DOHH2 (cell line): ENCODE results near the gene TTLL3.
"Not testable (repeated sequence)": the region's sequence is repeated elsewhere in the genome, so short reads cannot be mapped to it uniquely, and the experiment has no call there.

Source experiments
- H3F3A ChIP-seq: fragments of 200-600 bp; sonication (generic), shearing (Covaris generic); 2 replicates; pipeline ENCODE4 v1.6.0; 2016; ENCODE audit warnings: antibody characterized with exemption, mild to moderate bottlenecking; ENCODE audit not compliant: control insufficient read depth, insufficient read depth
- H3K27ac ChIP-seq: fragments of 200-600 bp; sonication (generic); 2 replicates; pipeline ENCODE4 v1.5.1; 2014; ENCODE audit warnings: low read depth, mild to moderate bottlenecking, low read length, moderate library complexity
- H3K27me3 ChIP-seq: fragments of 200-600 bp; sonication (generic); 2 replicates; pipeline ENCODE4 v1.6.1; 2014; ENCODE audit warnings: mild to moderate bottlenecking, low read length, mixed read lengths; ENCODE audit not compliant: control insufficient read depth
- H3K36me3 ChIP-seq: fragments of 200-600 bp; sonication (generic); 2 replicates; pipeline ENCODE4 v1.6.1; 2014; ENCODE audit warnings: mild to moderate bottlenecking, low read length, moderate library complexity, mixed read lengths; ENCODE audit not compliant: control insufficient read depth
- H3K4me1 ChIP-seq: fragments of 200-600 bp; sonication (generic); 2 replicates; pipeline ENCODE4 v1.6.1; 2014; ENCODE audit warnings: mild to moderate bottlenecking, low read length, mixed read lengths; ENCODE audit not compliant: control insufficient read depth
- H3K4me2 ChIP-seq: fragments of 200-600 bp; sonication (generic); 2 replicates; pipeline ENCODE4 v1.6.0; 2014; ENCODE audit warnings: mild to moderate bottlenecking, low read length, moderate library complexity
- H3K4me3 ChIP-seq: fragments of 200-600 bp; sonication (generic); 2 replicates; pipeline ENCODE4 v1.5.1; 2014; ENCODE audit warnings: mild to moderate bottlenecking, low read length, mixed read lengths
- H3K79me2 ChIP-seq: fragments of 200-600 bp; sonication (generic); 2 replicates; pipeline ENCODE4 v1.6.1; 2014; ENCODE audit warnings: mild to moderate bottlenecking, low read length, mixed read lengths; ENCODE audit not compliant: control insufficient read depth
- H3K9me2 ChIP-seq: fragments of 200-600 bp; sonication (generic); replicated peaks from 2 replicates; pipeline ENCODE4 v1.6.1; 2014; ENCODE audit warnings: mild to moderate bottlenecking, low read length, mixed read lengths; ENCODE audit not compliant: control insufficient read depth
- H3K9me3 ChIP-seq: fragments of 200-600 bp; sonication (generic); 2 replicates; pipeline ENCODE4 v1.6.1; 2014; ENCODE audit warnings: antibody characterized with exemption, low read length, mixed read lengths; ENCODE audit not compliant: control insufficient read depth, insufficient read depth
- H4K20me1 ChIP-seq: fragments of 200-600 bp; sonication (generic); 2 replicates; pipeline ENCODE4 v1.6.0; 2014; ENCODE audit warnings: low read depth, mild to moderate bottlenecking, antibody characterized with exemption, low read length, moderate library complexity; ENCODE audit not compliant: control insufficient read depth, insufficient read depth
- EZH2phosphoT487 ChIP-seq: fragments of 200-600 bp; sonication (generic); IDR thresholded peaks from 2 replicates; pipeline ENCODE4 v1.6.1; 2017; ENCODE audit warnings: borderline replicate concordance, mild to moderate bottlenecking, antibody characterized with exemption, low read length, moderate library complexity, mixed read lengths
- TF ChIP-seq, protein P1 (sequence below): fragments of 200-600 bp; sonication (generic); IDR thresholded peaks from one replicate; pipeline ENCODE4 v1.5.1; 2014; ENCODE audit warnings: antibody characterized with exemption, mild to moderate bottlenecking, low read depth, low read length; ENCODE audit not compliant: poor library complexity, severe bottlenecking

Gene TTLL3

DNA sequence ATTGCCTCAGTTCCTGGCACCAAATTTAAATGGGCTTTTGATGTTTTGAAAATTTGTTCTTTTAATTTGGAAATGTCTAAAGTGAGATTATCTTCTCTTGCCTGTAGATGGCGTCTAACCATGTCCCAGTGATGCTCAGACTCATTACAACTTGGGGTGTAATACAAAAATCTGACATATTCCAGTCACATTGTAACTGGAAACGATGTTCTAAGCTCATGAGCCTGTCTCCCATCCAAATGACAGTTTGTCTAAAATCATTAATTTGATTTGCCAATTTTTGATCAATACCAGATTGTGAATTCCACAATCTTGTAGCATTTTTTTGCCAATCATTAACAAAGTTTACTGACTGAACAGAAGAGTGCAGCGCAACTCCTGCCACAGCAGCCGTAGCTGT lies 38.8 kb downstream of the TTLL3 start:
- H3K4me3 ChIP-seq, H3K4me1 ChIP-seq, H3K9me3 ChIP-seq, H3K27ac ChIP-seq, H3K9me2 ChIP-seq, H4K20me1 ChIP-seq, H3K36me3 ChIP-seq, H3K27me3 ChIP-seq, H3K79me2 ChIP-seq, H3K4me2 ChIP-seq, H3F3A ChIP-seq: not testable (repeated sequence)
- TF ChIP-seq, protein P1, sequence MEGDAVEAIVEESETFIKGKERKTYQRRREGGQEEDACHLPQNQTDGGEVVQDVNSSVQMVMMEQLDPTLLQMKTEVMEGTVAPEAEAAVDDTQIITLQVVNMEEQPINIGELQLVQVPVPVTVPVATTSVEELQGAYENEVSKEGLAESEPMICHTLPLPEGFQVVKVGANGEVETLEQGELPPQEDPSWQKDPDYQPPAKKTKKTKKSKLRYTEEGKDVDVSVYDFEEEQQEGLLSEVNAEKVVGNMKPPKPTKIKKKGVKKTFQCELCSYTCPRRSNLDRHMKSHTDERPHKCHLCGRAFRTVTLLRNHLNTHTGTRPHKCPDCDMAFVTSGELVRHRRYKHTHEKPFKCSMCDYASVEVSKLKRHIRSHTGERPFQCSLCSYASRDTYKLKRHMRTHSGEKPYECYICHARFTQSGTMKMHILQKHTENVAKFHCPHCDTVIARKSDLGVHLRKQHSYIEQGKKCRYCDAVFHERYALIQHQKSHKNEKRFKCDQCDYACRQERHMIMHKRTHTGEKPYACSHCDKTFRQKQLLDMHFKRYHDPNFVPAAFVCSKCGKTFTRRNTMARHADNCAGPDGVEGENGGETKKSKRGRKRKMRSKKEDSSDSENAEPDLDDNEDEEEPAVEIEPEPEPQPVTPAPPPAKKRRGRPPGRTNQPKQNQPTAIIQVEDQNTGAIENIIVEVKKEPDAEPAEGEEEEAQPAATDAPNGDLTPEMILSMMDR: peak; percentile 56

DNA sequence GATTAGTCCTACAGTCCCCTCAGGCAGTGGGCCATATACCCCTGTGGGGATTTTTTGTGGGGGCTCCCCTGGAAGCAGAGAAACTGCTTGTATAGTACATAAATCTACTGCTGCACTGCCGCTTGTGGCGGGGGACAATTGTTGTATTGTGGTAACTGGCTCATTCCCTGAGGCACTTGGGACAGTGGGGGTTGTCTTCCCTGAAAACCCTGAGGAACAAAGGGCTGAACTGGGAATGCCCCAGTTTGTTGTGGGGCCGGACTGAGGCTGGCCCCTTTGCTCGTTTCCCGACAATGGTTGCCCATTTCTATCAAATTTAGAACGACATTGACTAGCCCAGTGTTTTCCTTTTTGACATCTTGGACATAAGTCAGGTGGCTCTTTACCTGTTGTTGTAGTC lies 41.3 kb downstream of the TTLL3 start:
- H3K9me2 ChIP-seq: not testable (repeated sequence)

DNA sequence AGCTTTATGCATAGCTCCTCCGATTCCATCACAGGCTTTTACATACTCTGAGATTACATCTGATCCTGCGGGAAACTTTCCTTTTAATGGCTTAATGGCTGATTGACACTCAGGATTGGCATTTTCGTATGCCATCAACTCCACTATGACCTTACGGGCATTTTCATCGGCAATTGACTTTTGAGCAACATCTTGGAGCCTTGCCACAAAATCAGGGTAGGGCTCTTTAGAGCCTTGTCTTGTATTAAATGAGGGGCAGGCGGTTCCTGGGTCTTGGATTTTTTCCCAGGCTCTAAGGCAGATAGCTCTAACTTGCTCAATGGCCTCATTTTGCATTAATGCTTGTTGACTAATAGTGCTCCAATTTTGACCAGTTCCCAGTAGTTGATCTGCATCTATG lies 41.9 kb downstream of the TTLL3 start:
- not testable (repeated sequence) for H3K79me2 ChIP-seq, H3K4me1 ChIP-seq, H3K4me2 ChIP-seq, H3K27ac ChIP-seq, H3F3A ChIP-seq, H3K27me3 ChIP-seq, H3K4me3 ChIP-seq, H3K36me3 ChIP-seq, H4K20me1 ChIP-seq, H3K9me3 ChIP-seq, H3K9me2 ChIP-seq

More for the DNA sequence above, 41.3 kb downstream of the TTLL3 start:
- H3K4me1 ChIP-seq, H3K27me3 ChIP-seq, H3K27ac ChIP-seq, H4K20me1 ChIP-seq, H3K36me3 ChIP-seq, H3K4me2 ChIP-seq, H3K79me2 ChIP-seq, H3K9me3 ChIP-seq, H3F3A ChIP-seq, H3K4me3 ChIP-seq: not testable (repeated sequence)

DNA sequence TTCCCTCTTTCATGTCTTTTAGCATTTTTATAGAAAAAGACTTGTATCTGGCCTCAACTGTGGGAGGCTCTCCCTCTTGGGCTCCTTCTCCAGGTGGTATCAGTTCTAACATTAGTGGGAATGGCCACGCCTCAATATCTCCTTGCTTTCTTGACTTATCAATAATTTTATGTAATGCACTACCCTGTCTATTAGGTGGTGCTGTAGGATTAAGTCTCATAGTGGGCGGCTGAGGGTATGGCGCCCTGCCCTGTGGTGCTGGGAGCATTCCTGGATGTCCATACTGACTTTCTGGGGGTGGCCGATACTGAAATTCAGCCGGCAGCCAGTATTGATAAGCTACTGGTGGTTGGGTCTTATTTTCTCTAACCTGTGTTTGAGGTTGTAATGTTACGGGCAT lies 42.5 kb downstream of the TTLL3 start:
- Histone ChIP-seq H3K4me3 (no peak overlapping the region), H3K27ac (no peak overlapping the region), H4K20me1 (no peaks in the 10 kb centered on the region), H3K4me1 (no peaks in the 10 kb centered on the region), H3K79me2 (no peaks in the 10 kb centered on the region), H3F3A (no peaks in the 10 kb centered on the region), H3K4me2 (no peak overlapping the region), H3K9me2 (no peaks in the 10 kb centered on the region), H3K27me3 (peaks cover 4% of the 10 kb centered on the region; the same call in 1 of the 2 replicates), H3K9me3 (no peaks in the 10 kb centered on the region), H3K36me3 (no peaks in the 10 kb centered on the region)
- no peak for TF ChIP-seq EZH2phosphoT487
- TF ChIP-seq, protein P1: no peak

DNA sequence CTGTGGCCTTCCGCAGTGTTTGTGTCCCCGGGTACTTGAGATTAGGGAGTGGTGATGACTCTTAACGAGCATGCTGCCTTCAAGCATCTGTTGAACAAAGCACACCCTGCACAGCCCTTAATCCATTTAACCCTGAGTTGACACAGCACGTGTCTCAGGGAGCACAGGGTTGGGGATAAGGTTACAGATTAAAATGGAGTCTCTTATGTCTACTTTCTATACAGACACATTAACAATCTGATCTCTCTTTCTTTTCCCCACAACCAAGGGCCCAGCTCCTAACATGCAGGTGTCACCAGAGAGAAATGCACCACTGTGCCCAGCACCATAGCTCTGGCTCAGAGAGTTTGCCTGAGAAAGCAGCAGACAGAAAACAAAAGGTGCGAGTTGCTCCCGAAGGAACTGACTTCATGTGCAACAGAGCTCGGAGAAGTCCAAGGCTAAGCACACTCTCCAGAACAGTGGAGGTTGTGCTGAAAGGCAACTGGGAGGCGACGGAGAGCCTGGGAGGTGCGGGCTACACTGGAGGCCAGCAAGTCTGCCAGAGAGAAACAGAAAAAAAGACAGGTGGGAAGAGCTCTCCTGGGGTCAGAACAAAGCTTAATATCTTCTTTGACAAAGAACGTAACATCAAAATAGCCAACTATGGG lies 44.4 kb downstream of the TTLL3 start:
- H3K4me3 ChIP-seq, H3K4me2 ChIP-seq, H3K9me3 ChIP-seq: not testable (repeated sequence)

More for the DNA sequence above, 44.4 kb downstream of the TTLL3 start:
- not testable (repeated sequence) for H3K36me3 ChIP-seq, H3K9me2 ChIP-seq, H3K27me3 ChIP-seq, H4K20me1 ChIP-seq, H3K27ac ChIP-seq, H3K4me1 ChIP-seq, H3K79me2 ChIP-seq, H3F3A ChIP-seq
